Testis (tissue), 3 donors: ENCODE results near the gene ZNF500. TPM values are rescaled to one million over a fixed set of nuclear protein-coding genes. Genes with fewer than 3 reads are reported as not detected.

ENCODE experiments used
- DNase-seq: peaks from one replicate; pipeline ENCODE4 v3.0.0-alpha.2; 2019
- H3K27ac ChIP-seq, 2 donors: fragments of 200-600 bp; sonication (generic); one replicate each; pipeline ENCODE4 v1.5.1; 2019
- H3K27me3 ChIP-seq: fragments of 200-600 bp; sonication (generic); one replicate; pipeline ENCODE4 v1.5.1; 2019
- H3K36me3 ChIP-seq: fragments of 200-600 bp; sonication (generic); one replicate; pipeline ENCODE4 v1.5.1; 2017; ENCODE audit warnings: low read depth; ENCODE audit errors: missing control alignments
- H3K4me1 ChIP-seq: fragments of 200-600 bp; sonication (generic); one replicate; pipeline ENCODE4 v1.5.1; 2019
- H3K4me3 ChIP-seq, 2 donors: fragments of 200-600 bp; sonication (generic); one replicate each; pipeline ENCODE4 v1.5.1; 2017 to 2019
- H3K9me3 ChIP-seq: fragments of 200-600 bp; sonication (generic); one replicate; pipeline ENCODE4 v1.5.1; 2017
- POLR2A ChIP-seq: fragments of 450-650 bp; IDR thresholded peaks from one replicate; pipeline ENCODE4 v1.6.1; 2017; ENCODE audit warnings: antibody characterized with exemption, mild to moderate bottlenecking, moderate library complexity
- WGBS, 2 donors: methylation state at CpG; one replicate each; pipeline ENCODE4 v1.1.5; 2018; 5-methylcytosine and 5-hydroxymethylcytosine counted together
- intact Hi-C: fragments of 100-400 bp; cut with DNase I; formaldehyde crosslinking; loops from one replicate; pipeline ENCODE4 v1.15.1; 2023; ENCODE audit warnings: low total_unique reads
- polyA plus RNA-seq: library from polyadenylated mRNA; stranded (reverse); fragments of 350-450 nt; fragmentation: Illumina TruSeq; extraction: RNeasy Lipid Tissue Mini Kit (QIAGEN cat#74804); gene quantifications from one replicate; pipeline ENCODE4 v1.2.3, GENCODE V29; 2014; ENCODE audit warnings: low read depth, low replicate concordance; ENCODE audit not compliant: insufficient read depth
- total RNA-seq, 2 donors: library from RNA; depleted of rRNA; stranded (reverse); fragments of >200 nt; gene quantifications; one replicate each; pipeline ENCODE4 v1.2.3, GENCODE V29; 2016
- TF ChIP-seq, protein P1 (sequence below), 3 experiments: fragments of 450-650 bp in 2 of 3; fragments of 200-600 bp in 1 of 3; sonication (generic) in 1 of 3; IDR thresholded peaks; one replicate each; pipeline ENCODE4 v1.5.1; 2016 to 2019; ENCODE audit warnings: antibody characterized with exemption in 3 of 3, mild to moderate bottlenecking in 2 of 3, moderate library complexity in 1 of 3

Gene ZNF500
- total and polyA plus RNA-seq, 3 donors from 2014 or later: 12.5 to 24.9 (median 24.3) TPM

DNA sequence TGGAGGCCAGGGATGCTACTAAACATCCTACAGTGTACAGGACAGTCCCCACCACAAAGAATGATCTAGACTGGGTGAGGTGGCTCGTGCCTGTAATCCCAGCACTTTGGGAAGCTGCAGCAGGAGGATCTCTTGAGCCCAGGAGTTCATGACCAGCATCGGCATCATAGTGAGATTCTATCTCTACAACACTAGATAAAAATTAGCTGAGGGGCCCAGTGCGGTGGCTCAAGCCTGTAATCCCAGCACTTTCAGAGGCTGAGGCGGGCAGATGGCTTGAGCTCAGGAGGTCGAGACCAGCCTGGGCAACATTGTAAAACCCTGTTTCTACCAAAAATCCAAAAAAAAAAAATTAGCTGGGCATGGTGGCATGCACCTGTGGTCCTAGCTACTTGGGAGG lies 5.4 kb upstream of the ZNF500 start:
- Histone ChIP-seq H3K4me1 (peaks cover 7% of the 10 kb centered on the region), H3K9me3 (no peaks in the 10 kb centered on the region), H3K27ac (no peak overlapping the region), H3K4me3 (no peak overlapping the region), H3K36me3 (no peaks in the 10 kb centered on the region), H3K27me3 (no peaks in the 10 kb centered on the region)
- WGBS, 2 donors: 79 to 88% methylated on average over 5 of the region's 5 CpGs
- DNase-seq: no peak
- TF ChIP-seq, protein P1, sequence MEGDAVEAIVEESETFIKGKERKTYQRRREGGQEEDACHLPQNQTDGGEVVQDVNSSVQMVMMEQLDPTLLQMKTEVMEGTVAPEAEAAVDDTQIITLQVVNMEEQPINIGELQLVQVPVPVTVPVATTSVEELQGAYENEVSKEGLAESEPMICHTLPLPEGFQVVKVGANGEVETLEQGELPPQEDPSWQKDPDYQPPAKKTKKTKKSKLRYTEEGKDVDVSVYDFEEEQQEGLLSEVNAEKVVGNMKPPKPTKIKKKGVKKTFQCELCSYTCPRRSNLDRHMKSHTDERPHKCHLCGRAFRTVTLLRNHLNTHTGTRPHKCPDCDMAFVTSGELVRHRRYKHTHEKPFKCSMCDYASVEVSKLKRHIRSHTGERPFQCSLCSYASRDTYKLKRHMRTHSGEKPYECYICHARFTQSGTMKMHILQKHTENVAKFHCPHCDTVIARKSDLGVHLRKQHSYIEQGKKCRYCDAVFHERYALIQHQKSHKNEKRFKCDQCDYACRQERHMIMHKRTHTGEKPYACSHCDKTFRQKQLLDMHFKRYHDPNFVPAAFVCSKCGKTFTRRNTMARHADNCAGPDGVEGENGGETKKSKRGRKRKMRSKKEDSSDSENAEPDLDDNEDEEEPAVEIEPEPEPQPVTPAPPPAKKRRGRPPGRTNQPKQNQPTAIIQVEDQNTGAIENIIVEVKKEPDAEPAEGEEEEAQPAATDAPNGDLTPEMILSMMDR (IDR thresholded peaks at IDR 0.05): no peak
- no peak for TF ChIP-seq POLR2A
- intact Hi-C loops: no loop called here

DNA sequence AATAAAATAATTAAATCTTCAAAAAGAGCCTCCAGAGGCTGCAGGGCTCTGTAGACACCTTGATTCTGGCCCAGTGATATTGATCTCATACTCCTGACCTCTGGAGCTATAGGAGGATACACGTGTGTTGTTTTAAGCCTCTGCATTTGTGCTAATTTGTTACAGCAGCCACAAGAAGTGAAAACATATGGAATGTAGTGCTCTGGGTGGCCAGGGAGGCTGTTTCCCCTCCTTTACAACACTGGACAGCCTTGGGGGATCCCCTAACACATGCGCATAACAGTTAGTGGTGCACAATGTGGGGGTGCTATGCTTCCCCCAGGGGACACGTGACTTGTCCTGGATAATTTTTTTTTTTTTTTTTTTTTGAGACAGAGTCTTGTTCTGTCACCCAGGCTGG lies 4.7 kb upstream of the ZNF500 start:
- DNase-seq: no peak
- 63 to 65% methylated on average over 3 of the region's 3 CpGs for WGBS, 2 donors
- TF ChIP-seq, protein P1 (IDR thresholded peaks at IDR 0.05): no peak
- TF ChIP-seq POLR2A: no peak
- Histone ChIP-seq H3K4me1 (peaks cover 8% of the 10 kb centered on the region), H3K27me3 (no peaks in the 10 kb centered on the region), H3K27ac (no peak overlapping the region), H3K4me3 (no peak overlapping the region), H3K36me3 (no peaks in the 10 kb centered on the region), H3K9me3 (no peaks in the 10 kb centered on the region)
- intact Hi-C loops: no loop called here

DNA sequence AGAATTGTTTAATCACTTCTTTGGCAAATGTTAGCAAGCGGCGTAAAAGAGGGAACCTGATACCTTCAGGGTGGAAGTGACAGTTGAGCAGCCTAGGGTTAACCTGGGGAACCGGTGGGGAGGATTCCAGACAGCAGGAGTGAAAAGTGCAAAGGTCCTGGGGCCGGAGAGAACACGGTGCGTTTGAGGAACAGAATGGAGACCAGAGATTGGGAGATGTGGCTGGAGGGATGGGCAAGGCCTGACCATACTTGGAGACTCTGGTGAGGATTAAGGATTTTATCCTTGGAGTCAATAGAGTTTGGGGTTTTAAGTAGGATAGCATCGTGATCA lies 2.3 kb upstream of the ZNF500 start:
- H3K4me3 ChIP-seq: peak overlapping the region in 1 of 2 donors; percentile 99
- intact Hi-C loops: loop anchor here (10.0 kb wide), 1 partner anchor 164 kb away; no protein-coding TSS in a partner anchor
- no peak for DNase-seq
- H3K27me3 ChIP-seq: no peaks in the 10 kb centered on the region
- no peaks in the 10 kb centered on the region for H3K9me3 ChIP-seq
- no peaks in the 10 kb centered on the region for H3K36me3 ChIP-seq
- H3K4me1 ChIP-seq: peaks cover 19% of the 10 kb centered on the region
- WGBS, 2 donors: 30 to 44% methylated on average over 7 of the region's 7 CpGs
- TF ChIP-seq POLR2A: no peak
- TF ChIP-seq, protein P1 (IDR thresholded peaks at IDR 0.05): no peak
- peak overlapping the region; percentile 71 to 96 for H3K27ac ChIP-seq

DNA sequence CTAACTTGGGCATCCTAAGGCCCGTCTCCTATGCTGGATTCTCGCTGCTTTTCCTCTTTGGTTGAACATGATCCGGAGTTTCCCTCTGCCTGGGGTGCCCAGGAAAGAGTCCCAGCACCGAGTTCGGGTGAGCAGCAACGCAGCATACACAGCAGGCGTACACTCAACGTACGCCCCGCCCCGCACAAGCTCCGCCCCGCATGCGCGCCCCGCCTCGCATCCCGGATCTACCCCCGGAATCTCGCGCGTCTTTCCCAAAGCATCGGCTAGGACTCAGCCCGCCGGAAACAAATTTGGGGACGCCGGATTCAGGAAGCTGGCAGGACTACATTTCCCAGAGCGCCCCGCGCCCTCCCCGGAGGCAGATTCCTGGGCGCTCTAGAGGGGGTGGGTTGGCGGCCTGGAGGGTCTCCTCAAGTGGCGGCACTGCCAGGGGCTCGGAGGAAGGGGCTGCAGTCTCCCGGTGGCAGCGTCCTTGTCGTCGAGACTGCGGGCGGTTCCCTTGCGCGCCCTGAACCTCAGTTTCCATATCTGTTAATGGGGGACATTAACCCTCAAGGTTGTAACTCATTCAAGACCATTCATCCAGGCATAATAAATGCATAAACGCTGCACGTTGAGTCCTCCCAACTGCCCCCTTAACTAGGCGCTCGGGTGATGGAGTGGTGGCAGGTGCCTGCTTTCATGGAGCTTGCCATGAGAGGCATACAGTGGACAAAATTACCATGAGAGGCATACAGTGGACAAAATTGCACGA lies 1.8 kb upstream of the ZNF500 start:
- H3K4me3 ChIP-seq: peak overlapping the region; percentile 55 to 99
- no peaks in the 10 kb centered on the region for H3K27me3 ChIP-seq
- DNase-seq: peak; percentile 98
- no peaks in the 10 kb centered on the region for H3K36me3 ChIP-seq
- TF ChIP-seq, protein P1 (IDR thresholded peaks at IDR 0.05): no peak
- peak; percentile 25 for TF ChIP-seq POLR2A
- whole genome bisulfite sequencing, 2 donors: 3 to 5% methylated on average over 16 to 48 of the region's 48 CpGs
- peak overlapping the region; percentile 71 to 96 for H3K27ac ChIP-seq
- no peaks in the 10 kb centered on the region for H3K9me3 ChIP-seq
- intact Hi-C loops: loop anchor here (10.0 kb wide), 1 partner anchor 164 kb away; no protein-coding TSS in a partner anchor
- H3K4me1 ChIP-seq: peaks cover 19% of the 10 kb centered on the region
